ENCODE results near the gene SLTM.

- TF ChIP-seq POLR2A (IDR thresholded peaks at IDR 0.05) (no peak), CTCF (IDR thresholded peaks at IDR 0.05) (no peak)
Observed at GRCh38 chr15:58910456-58910855, 23.0 kb downstream of the SLTM start.
